SH-SY5Y (cell line): ENCODE results near the gene FOXS1.

ENCODE experiments used
- GATA2 ChIP-seq: IDR thresholded peaks from 2 replicates; pipeline ENCODE4 v1.6.1; 2011; ENCODE audit warnings: mild to moderate bottlenecking, low read depth, low read length
- GATA3 ChIP-seq: IDR thresholded peaks from 2 replicates; pipeline ENCODE4 v1.6.1; 2011; ENCODE audit warnings: low read depth, mild to moderate bottlenecking, low read length, moderate library complexity

Gene FOXS1

DNA sequence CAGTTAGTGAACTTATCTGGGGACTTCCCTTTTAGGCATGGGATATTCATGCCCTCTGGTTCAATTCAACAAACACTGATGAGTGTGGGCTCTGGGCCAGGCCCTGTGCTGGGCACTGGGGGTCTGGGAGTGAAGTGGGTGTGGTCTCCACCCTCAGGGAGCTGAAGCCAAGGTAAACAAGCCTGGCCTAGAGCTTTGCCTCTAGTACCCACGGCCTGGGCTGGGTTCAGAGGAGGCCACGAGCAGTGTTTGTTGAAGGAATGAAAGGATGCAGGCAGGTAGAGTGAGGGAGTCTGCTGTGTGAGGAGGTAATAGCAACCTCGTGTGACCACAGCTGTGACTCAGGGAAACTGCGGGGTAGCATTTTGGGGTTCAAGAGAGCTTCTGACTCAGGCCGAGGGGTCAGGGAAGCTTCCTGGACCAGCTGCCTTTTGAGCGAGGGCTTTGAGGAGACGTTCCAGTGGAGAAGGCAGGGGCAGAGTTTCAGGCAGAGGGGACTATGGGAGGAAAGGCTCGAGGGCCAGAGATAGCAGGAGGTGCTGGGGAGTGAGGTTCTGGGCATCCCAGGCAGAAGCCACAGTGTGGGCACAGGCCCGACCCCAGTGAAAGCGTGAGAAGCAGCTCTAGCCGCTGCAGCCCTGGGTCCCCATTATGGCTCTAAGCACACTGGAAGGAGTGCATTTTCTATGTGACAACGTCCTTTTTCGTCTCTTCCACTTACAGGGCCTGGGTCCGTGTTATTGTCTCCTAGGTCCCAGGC is 20.7 kb downstream of the FOXS1 start:
- TF ChIP-seq GATA3 (no peak), GATA2 (no peak)

DNA sequence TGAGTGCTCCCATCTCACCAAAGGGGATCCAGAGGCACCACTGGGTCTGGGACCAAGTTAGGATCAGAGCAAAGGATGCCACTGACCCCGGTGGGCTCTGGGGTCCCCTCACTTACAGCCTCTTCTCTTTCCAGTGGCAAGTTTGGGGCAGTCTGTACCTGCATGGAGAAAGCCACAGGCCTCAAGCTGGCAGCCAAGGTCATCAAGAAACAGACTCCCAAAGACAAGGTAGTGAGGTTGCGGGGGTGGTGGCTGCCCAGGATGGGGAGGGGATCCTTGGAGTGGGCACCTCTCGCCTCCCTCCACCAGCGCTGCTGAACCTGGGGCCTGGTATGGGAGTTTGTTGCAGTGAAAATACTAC is 21.3 kb downstream of the FOXS1 start:
- TF ChIP-seq GATA3 = no peak

DNA sequence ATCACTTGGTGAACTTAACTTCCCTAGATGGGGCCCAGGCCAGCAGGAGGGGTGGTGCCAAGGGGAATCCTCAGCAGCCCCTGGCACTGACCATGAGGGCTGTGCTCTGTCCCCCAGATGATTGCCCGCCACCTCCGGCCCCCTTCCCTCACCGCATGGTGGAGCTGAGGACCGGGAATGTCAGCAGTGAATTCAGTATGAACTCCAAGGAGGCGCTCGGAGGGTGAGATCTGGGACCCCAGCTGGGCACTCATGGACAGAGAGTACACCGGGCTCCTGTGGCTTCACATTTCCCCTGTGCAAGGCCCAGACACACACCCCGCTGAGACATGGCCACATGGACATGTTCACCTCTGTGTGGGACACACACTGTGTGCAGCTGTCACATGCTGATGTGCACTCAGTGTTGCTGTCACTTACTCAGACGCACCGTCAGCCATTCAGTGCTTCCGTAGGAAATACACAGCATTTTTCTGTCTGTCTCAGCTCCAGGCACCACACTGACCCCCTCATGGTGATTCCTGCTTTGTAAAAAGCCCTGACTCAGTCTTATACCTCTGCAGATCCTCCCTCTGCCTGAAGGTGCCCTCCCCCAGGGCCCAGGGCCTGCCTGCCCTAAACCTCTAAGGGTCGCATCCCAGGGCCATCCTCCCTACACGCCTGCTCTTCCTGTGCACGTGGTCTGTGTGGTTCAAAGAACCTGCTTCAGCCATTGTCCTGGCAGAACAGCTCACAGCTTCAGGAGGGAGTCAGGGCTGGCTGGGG is 21.9 kb downstream of the FOXS1 start:
- TF ChIP-seq GATA2 = no peak
- no peak for TF ChIP-seq GATA3

DNA sequence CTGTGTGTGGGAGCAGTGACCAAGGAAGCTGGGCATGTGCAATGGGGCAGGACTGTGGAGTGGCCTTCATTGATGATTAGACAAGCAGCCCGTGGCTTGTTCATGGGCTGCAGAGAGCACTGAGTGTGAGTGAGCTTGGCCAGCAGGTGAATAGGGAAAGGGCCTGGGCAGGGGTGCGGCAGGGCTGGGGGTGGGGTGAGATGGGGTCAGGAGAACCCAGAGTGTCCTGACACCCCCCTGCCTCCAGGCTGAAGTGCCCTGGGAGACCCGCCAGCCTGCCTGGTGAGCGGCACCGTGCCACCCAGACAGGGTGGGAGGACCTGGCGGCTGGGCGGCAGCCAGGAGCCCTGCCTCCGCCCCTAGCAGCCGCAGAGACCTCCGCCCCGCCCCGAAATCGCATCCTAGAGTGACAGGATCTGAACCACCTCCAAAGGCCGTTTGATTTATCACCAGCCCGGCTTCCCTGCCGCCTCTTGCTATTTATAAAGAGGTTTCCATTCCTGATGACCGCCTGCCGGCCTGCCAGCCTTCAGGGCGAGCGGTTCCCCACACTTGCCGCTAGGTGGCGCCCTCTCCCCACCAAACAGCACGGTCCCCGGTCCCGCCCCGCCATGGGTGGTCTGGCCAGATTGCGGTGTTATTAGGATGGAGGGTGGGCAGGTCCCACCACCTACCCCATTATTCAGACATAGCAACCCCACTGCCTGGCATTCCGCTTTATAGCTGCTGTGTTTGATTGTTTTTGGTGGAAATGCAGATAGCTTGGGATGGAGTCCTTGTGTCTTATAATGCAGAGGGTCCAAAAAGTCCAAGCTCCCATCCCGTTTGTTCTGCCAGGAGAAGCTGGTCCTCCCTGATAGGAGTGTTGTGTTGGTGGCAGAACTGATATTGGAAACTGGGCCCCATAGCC is 22.7 kb downstream of the FOXS1 start:
- TF ChIP-seq GATA2 = no peak
- TF ChIP-seq GATA3 = no peak

DNA sequence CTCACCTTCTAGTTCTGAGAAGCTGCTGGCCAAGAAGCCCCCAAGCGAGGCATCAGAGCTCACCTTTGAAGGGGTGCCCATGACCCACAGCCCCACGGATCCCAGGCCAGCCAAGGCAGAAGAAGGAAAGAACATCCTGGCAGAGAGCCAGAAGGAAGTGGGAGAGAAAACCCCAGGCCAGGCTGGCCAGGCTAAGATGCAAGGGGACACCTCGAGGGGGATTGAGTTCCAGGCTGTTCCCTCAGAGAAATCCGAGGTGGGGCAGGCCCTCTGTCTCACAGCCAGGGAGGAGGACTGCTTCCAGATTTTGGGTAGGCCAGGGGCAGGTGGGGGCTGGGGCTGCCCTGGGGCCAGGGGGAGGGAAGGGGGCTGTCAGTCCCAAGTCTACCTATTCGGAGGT is 24.0 kb downstream of the FOXS1 start:
- TF ChIP-seq GATA2 (no peak), GATA3 (no peak)

DNA sequence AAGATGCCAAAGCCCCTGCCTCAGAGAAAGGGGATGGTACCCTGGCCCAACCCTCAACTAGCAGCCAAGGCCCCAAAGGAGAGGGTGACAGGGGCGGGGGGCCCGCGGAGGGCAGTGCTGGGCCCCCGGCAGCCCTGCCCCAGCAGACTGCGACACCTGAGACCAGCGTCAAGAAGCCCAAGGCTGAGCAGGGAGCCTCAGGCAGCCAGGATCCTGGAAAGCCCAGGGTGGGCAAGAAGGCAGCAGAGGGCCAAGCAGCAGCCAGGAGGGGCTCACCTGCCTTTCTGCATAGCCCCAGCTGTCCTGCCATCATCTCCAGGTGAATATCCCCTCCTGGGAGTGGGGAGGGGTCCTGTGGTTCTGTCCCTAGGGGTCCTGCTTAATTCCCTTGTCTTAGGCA is 25.2 kb downstream of the FOXS1 start:
- TF ChIP-seq GATA3 = no peak
- no peak for TF ChIP-seq GATA2

DNA sequence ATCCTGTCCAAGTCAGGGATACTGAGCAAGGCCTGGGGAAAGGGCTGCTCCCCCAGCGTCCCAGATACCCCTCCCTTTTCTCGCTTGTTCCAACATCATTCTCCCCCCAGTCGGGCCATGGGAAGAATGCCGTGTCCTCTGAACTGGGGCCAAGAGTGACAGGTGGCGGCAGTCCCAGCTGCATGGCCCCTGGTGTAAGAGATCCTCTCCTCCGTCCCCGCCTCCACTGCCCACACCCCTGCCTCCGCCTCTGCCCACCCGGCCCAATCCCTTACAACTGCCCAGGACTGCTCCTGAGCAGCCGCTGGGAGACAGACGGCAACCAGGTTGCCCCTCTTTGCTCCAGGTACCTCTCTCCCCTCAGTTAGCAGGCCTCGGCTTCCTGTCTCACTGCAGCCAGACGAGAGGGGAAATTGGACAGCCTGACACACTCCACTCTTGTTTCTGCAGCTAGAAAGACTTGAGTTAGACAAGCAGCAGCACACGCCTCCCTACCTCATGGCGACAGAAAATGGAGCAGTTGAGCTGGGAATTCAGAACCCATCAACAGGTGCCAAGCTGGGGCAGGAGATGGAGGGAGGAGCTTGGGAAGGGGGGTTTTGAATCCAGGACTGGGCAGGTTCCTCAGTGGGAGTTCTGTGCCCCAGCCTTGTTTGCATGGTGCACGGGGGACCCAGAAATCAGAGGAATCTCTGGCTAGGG is 26.2 kb downstream of the FOXS1 start, which contains the start of gene MYLK2:
MYLK2 (plus strand) TSS at position 274 of the 702 bp plus-strand sequence; CDS start at position 499, 225 bp downstream.
- TF ChIP-seq GATA3 (no peak), GATA2 (no peak)

DNA sequence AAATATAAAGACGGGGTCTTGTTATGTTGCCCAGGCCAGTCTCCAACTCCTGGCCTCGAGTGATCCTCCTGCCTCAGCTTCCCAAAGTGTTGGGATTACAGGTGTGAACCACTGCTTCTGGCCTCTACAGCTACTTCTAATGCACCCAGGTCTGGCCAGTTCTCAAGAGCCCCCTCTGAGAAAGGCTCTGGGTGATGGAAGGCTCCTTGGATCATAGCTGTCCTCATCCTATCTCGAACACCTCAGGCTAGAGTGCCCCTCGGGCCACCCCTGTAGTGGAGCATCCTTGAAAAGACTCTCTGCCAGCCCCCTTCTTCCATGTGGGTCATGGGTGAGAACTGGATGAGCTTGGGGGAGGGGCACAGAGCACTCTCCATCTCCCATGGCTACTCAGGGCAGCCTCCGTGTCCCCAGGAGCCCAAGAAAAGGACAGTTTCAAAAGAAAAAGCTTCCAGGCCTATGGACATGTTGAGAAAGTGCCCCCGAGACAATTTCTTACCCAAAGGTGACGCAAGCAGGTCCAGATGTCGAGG is 27.0 kb downstream of the FOXS1 start:
- TF ChIP-seq GATA2 (no peak), GATA3 (no peak)

DNA sequence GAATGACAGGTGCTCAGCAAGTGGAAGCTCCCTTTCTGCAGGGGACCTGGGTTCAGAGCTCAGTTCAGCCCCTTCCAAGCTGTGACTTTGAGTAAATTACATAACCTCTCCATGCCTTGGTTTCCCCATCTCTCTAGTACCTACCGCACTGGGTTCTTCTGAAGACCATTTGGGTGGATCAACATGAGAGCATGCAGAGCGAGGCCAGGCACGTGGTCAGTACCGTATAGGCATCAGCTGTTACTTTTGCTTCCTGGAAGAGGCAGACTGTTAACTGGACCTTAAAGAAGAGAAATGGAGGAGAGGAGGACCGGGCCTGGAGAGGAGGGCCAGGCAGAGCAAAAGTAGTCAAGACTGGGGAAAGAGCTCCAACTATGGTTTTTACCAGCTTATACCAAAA is 27.9 kb downstream of the FOXS1 start:
- TF ChIP-seq GATA3 (no peak), GATA2 (no peak)

DNA sequence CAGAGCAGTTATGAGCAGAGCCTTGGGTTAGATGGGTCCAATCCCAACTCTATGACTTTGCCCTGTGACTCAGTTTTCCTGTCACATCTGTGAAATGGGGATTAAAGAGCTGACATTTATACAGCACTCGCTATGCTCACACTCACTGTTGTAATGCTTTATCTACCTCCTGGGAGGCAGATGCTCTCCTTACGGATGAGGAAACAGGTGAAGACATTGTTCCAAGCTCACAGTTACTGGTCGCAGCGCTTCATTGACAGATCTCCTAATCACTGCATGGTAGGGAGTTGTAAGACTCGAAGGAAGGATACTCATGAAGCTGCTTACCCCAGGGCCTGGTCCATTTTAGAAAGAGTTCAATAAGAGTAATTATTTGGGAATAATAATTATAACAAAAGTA is 29.2 kb downstream of the FOXS1 start:
- TF ChIP-seq GATA2 (no peak), GATA3 (no peak)

DNA sequence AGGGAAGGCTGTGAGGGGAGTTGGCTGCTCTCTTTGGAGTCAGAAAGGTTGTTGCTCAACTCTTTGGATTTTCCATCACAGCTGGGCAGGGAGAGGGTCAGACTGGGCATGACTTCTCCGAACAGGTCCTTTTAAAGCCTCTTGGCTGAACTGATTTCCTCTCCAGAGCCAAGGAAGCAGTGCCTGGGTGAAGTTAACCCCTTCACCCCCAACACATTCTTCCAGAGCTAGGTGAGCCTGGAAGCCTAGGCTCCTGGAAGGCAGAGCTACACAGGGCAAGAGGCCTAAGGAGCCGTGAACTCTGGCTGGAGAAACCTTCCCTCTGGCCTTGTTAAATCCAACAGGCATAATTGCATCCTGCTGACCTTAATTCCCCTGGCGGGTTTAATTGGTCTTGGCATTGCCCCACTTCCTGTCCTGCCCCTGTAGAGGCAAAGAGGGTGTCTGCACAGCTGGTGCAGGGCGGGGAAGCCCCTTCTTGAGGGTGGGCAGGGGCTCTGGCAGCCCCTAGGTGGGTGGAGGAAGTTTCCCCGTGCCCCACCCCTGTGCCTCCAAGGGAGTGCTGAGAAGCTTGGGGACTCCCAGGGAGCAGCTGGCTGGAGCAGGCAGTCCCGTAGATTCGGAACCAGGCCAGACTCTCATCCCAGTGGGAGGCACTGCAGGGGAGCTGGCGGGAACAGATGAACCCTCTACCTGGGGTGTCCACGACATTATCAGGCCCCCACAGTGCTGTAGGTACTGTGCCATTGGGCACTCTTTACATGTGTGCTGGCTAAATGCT is 29.8 kb downstream of the FOXS1 start:
- TF ChIP-seq GATA3 = no peak
- no peak for TF ChIP-seq GATA2

DNA sequence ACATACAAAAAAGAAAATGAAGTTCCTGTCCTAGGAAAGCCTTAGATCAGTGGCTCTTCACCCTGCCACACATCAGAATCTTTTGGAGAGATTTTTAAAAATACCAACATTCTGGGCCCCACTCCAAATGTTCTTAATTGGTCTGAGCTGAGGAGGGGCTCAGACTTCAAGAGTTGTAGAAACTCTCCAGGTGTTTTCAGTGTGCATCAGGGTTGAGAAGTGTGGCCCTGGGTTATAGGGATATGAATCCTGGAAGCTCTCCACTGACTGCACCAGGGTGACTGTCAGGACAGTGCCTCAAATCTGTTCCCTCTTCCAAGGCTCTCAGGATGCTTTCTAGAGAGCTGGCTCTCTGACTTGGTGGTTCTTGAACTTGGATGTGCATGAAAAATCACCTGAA is 31.8 kb downstream of the FOXS1 start:
- no peak for TF ChIP-seq GATA3
- TF ChIP-seq GATA2 = no peak
